Uterus (tissue), 4 donors: ENCODE data around the gene SNAP47. TPM values are rescaled to one million over a fixed set of nuclear protein-coding genes. Genes with fewer than 3 reads are reported as not detected.

Experiments used
- DNase-seq, 2 donors: peaks; one replicate each; pipeline ENCODE4 v3.0.0-alpha.2; 2019 to 2020
- H3K27ac ChIP-seq, 2 donors: fragments of 200-600 bp; sonication (generic); 1 replicate in 1 of 2; 2 replicates in 1 of 2; pipeline ENCODE4 v1.5.1; 2016 to 2018
- H3K27me3 ChIP-seq, 2 donors: fragments of 200-600 bp; sonication (generic); one replicate each; pipeline ENCODE4 v1.5.1; 2018 to 2019; ENCODE audit warnings: control low read depth in 1 of 2
- H3K36me3 ChIP-seq, 2 donors: fragments of 200-600 bp; sonication (generic); one replicate each; pipeline ENCODE4 v1.5.1; 2019; ENCODE audit warnings: control low read depth in 1 of 2
- H3K4me1 ChIP-seq, 2 donors: fragments of 200-600 bp; sonication (generic); one replicate each; pipeline ENCODE4 v1.5.1; 2018 to 2019; ENCODE audit warnings: control low read depth in 1 of 2
- H3K4me3 ChIP-seq, 2 donors: fragments of 200-600 bp; sonication (generic); 1 replicate in 1 of 2; 2 replicates in 1 of 2; pipeline ENCODE4 v1.5.1; 2018 to 2019; ENCODE audit warnings: mild to moderate bottlenecking in 1 of 2
- H3K9me3 ChIP-seq, 2 donors: fragments of 200-600 bp; sonication (generic); one replicate each; pipeline ENCODE4 v1.5.1; 2019; ENCODE audit warnings: control low read depth in 1 of 2
- POLR2A ChIP-seq, 2 donors: fragments of 450-650 bp; IDR thresholded peaks; one replicate each; pipeline ENCODE4 v1.6.1; 2016; ENCODE audit warnings: antibody characterized with exemption in 2 of 2, mild to moderate bottlenecking in 1 of 2, moderate library complexity in 1 of 2
- intact Hi-C: fragments of 100-400 bp; cut with DNase I; formaldehyde crosslinking; loops from one replicate; pipeline ENCODE4 v1.15.1; 2023; ENCODE audit warnings: low total_unique reads
- total RNA-seq, 4 donors: library from RNA; depleted of rRNA in 3 of 4; stranded (reverse); fragments of >200 nt in 3 of 4; gene quantifications; one replicate each; pipeline versions ENCODE4 v1.1.0 to v1.2.4, GENCODE V29; 2014 to 2023
- TF ChIP-seq, protein P1 (sequence below), 4 experiments: fragments of 200-600 bp in 2 of 4; fragments of 450-650 bp in 2 of 4; sonication (generic) in 2 of 4; IDR thresholded peaks; one replicate each; pipeline ENCODE4 v1.5.1; 2016 to 2019; ENCODE audit warnings: antibody characterized with exemption in 4 of 4, mild to moderate bottlenecking in 2 of 4, moderate library complexity in 1 of 4
- donor health status: DM: yes; HTN: yes; CAD: no.

The SNAP47 gene
- total RNA-seq, 4 donors from 2014 or later = 33.3 to 75.5 (median 55.2) TPM

DNA sequence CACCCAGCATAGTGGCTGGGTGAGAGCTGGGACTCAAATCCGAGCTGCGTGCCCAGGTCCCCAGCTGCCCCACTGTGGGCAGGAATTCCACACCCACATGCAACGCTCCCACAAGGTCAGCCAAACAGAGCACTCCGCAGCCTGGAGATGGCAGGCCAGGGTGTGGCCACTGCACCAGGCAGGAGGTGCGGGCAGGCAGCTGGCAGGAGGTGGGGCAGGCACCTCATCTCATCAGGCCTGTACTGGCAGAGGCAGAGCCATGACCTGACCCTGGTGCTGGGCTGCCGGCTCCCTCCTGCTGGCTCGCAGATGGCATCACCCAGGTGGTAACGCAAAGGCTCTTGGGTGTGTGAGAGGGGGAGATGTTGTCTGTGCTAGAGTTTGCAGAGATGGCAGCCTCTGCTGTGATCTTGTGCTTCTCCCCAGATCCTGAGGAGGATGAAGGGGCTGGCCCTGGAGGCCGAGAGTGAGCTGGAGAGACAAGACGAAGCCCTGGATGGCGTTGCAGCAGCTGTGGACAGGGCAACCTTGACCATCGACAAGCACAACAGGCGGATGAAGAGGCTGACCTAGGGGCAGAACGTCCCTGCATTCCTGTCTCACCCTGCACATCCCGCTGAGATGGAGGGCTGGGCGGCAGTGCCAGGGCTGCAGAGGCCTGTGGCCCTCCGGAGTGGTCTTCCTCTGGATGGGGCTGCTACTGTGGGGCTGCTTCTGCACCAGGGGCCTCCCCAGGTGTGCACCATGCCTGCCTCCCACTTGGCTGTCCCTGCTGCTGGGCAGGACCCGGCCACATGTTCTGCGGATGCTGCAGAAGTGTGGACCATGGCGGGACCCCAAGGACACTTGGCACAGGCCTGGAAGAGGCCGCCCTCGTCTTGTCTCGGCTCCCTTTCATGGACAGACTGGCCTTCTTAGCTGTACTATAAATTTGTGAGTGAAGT lies 45.1 kb downstream of the SNAP47 start:
- Histone ChIP-seq H3K36me3 (no peaks in the 10 kb centered on the region), H3K27me3 (no peaks in the 10 kb centered on the region), H3K27ac (no peak overlapping the region), H3K4me3 (no peak overlapping the region), H3K9me3 (no peaks in the 10 kb centered on the region), H3K4me1 (peaks cover 2 to 4% of the 10 kb centered on the region in 2 donors)
- TF ChIP-seq POLR2A (IDR thresholded peaks at IDR 0.05) = no peak
- TF ChIP-seq, protein P1, sequence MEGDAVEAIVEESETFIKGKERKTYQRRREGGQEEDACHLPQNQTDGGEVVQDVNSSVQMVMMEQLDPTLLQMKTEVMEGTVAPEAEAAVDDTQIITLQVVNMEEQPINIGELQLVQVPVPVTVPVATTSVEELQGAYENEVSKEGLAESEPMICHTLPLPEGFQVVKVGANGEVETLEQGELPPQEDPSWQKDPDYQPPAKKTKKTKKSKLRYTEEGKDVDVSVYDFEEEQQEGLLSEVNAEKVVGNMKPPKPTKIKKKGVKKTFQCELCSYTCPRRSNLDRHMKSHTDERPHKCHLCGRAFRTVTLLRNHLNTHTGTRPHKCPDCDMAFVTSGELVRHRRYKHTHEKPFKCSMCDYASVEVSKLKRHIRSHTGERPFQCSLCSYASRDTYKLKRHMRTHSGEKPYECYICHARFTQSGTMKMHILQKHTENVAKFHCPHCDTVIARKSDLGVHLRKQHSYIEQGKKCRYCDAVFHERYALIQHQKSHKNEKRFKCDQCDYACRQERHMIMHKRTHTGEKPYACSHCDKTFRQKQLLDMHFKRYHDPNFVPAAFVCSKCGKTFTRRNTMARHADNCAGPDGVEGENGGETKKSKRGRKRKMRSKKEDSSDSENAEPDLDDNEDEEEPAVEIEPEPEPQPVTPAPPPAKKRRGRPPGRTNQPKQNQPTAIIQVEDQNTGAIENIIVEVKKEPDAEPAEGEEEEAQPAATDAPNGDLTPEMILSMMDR (IDR thresholded peaks at IDR 0.05) = no peak
- intact Hi-C loops = no loop called here
- no peak for DNase-seq

DNA sequence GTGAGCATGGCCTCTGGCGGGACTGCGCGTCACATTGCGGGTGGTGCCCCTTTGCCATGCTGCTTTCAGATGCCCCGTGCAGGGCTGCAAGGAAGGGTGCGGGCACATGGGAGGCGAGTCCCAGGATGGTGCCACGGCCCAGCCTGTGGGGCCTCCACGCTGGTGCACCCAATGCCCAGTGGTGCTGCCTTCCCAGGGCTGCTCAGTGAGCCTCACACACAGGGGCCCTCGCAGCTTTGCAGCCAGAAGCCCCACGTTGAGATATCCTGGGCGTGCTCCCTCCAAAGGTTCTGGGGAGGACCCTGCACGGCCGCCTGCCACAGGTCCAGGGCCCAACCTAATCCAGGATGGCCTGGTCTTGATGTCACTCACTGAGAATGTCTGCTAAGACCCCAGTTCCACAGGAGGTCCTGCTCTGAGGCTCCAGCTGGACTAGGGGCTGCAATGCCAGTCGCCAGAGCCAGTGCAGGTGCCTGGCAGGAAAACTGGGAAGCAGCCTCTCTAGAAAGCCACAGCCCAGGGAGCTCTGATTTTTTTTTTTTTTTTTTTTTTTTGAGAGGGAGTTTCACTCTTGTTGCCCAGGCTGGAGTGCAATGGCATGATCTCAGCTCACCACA lies 46.2 kb downstream of the SNAP47 start:
- Histone ChIP-seq H3K4me3 (no peak overlapping the region), H3K36me3 (no peaks in the 10 kb centered on the region), H3K27ac (no peak overlapping the region), H3K9me3 (no peaks in the 10 kb centered on the region), H3K27me3 (no peaks in the 10 kb centered on the region), H3K4me1 (peaks cover 0 to 2% of the 10 kb centered on the region in 2 donors)
- no peak for TF ChIP-seq POLR2A (IDR thresholded peaks at IDR 0.05)
- TF ChIP-seq, protein P1 (IDR thresholded peaks at IDR 0.05) = no peak
- intact Hi-C loops = no loop called here
- no peak for DNase-seq

DNA sequence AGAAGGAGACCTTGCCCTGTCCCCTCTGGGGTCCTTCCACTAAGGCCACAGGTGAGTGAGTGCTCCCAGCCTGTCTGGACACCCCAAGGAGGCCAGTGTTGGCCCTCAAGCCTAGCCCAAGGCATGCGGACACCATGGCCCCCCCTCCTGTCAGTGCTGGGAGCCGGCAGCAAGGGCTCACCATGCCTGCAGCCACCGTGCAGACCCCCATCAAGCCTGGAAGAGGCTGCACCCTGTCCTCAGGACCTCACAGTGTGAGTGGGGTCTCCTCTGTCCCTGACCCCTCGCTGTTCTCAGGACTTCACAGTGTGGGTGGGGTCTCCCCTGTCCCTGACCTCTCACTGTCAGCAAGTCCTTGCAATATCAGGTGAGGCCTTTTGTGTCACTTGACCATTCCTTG lies 47.0 kb downstream of the SNAP47 start:
- TF ChIP-seq POLR2A (IDR thresholded peaks at IDR 0.05) = no peak
- TF ChIP-seq, protein P1 (IDR thresholded peaks at IDR 0.05) = no peak
- Histone ChIP-seq H3K9me3 (no peaks in the 10 kb centered on the region), H3K36me3 (no peaks in the 10 kb centered on the region), H3K27ac (no peak overlapping the region), H3K4me3 (no peak overlapping the region), H3K4me1 (peaks cover 0 to 10% of the 10 kb centered on the region in 2 donors), H3K27me3 (no peaks in the 10 kb centered on the region)
- DNase-seq = no peak
- intact Hi-C loops = no loop called here

DNA sequence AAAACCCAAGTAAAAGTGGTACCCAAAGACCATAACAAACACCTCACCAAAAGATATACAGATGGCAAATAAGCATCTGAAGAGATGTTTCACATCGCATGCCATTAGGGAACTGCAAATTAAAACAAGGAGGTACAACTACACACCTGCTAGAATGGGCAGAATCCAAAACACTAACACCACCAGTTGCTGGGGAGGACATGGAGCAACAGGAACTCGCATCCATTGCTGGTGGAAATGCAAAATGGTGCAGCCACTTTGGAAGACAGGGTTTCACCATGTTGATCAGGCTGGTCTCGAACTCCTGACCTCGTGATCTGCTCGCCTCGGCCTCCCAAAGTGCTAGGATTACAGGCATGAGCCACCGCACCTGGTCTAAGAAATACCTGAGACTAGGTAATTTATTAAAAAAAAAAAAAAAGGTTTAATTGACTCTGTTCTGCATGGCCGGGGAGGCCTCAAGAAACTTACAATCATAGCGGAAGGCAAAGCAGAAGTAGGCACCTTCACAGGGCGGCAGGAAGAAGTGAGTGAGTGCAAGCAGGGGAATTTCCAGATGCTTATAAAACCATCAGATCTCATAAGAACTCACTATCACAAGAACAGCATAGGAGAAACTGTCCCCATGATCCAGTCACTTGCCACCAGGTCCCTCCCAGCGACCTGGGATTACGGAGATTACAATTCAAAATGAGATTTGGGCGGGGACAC lies 50.0 kb downstream of the SNAP47 start:
- TF ChIP-seq POLR2A (IDR thresholded peaks at IDR 0.05) = no peak
- TF ChIP-seq, protein P1 (IDR thresholded peaks at IDR 0.05) = no peak
- intact Hi-C loops = no loop called here
- no peak overlapping the region for H3K27ac ChIP-seq
- H3K36me3 ChIP-seq = no peaks in the 10 kb centered on the region
- H3K27me3 ChIP-seq = no peaks in the 10 kb centered on the region
- peaks cover 0 to 13% of the 10 kb centered on the region in 2 donors for H3K4me1 ChIP-seq
- no peak overlapping the region for H3K4me3 ChIP-seq
- no peak for DNase-seq
- H3K9me3 ChIP-seq = no peaks in the 10 kb centered on the region
